ENCODE results near the gene CDCA4. TPM values are rescaled to one million over a fixed set of nuclear protein-coding genes. Genes with fewer than 3 reads are reported as not detected.

The CDCA4 gene
- total and polyA plus RNA-seq, 9 donors = 15.6 to 28.0 (median 22.3) TPM

GRCh38 chr14:104982548-104983230 is 38.2 kb downstream of the CDCA4 start:
- no peak overlapping the region for H3K4me3 ChIP-seq (ENCODE audit: low read length)
- DNase-seq = no peak
- peaks cover 3% of the 10 kb centered on the region for H3K27me3 ChIP-seq (ENCODE audit: control insufficient read depth, insufficient read depth, low read length)
- H3K9me3 ChIP-seq (replicated peaks; ENCODE audit: control insufficient read depth, low read depth, low read length) = no peaks in the 10 kb centered on the region
- no peaks in the 10 kb centered on the region for H3K36me3 ChIP-seq (ENCODE audit: control insufficient read depth, insufficient read depth, low read length)
- 86% methylated on average over 8 of the region's 10 CpGs for WGBS (ENCODE audit: insufficient coverage)
- peak overlapping the region; percentile 65 for H3K27ac ChIP-seq (ENCODE audit: low read length)
- peaks cover 62% of the 10 kb centered on the region for H3K4me1 ChIP-seq (ENCODE audit: control insufficient read depth, insufficient read depth, low read length)

- no peak overlapping the region for H3K4me3 ChIP-seq (ENCODE audit: low read length)
- no peaks in the 10 kb centered on the region for H3K36me3 ChIP-seq (ENCODE audit: control insufficient read depth, insufficient read depth, low read length)
- 56% methylated on average over 13 of the region's 17 CpGs for WGBS (ENCODE audit: insufficient coverage)
- no peaks in the 10 kb centered on the region for H3K9me3 ChIP-seq (replicated peaks; ENCODE audit: control insufficient read depth, low read depth, low read length)
- DNase-seq = peak; percentile 78
- H3K27ac ChIP-seq (ENCODE audit: low read length) = peak overlapping the region; percentile 79
- peaks cover 69% of the 10 kb centered on the region for H3K4me1 ChIP-seq (ENCODE audit: control insufficient read depth, insufficient read depth, low read length)
- peaks cover 11% of the 10 kb centered on the region for H3K27me3 ChIP-seq (ENCODE audit: control insufficient read depth, insufficient read depth, low read length)
These were observed 39.0 kb downstream of the CDCA4 start for GRCh38 chr14:104981699-104982541.

GRCh38 chr14:104980611-104981531 is 40.0 kb downstream of the CDCA4 start:
- no peak for DNase-seq
- no peaks in the 10 kb centered on the region for H3K36me3 ChIP-seq (ENCODE audit: control insufficient read depth, insufficient read depth, low read length)
- H3K4me1 ChIP-seq (ENCODE audit: control insufficient read depth, insufficient read depth, low read length) = peaks cover 73% of the 10 kb centered on the region
- no peaks in the 10 kb centered on the region for H3K9me3 ChIP-seq (replicated peaks; ENCODE audit: control insufficient read depth, low read depth, low read length)
- H3K27me3 ChIP-seq (ENCODE audit: control insufficient read depth, insufficient read depth, low read length) = peaks cover 18% of the 10 kb centered on the region
- peak overlapping the region; percentile 79 for H3K27ac ChIP-seq (ENCODE audit: low read length)
- no peak overlapping the region for H3K4me3 ChIP-seq (ENCODE audit: low read length)
- 90% methylated on average over 17 of the region's 22 CpGs for WGBS (ENCODE audit: insufficient coverage)

- WGBS (ENCODE audit: insufficient coverage) = 63% methylated on average over 11 of the region's 19 CpGs
- Histone ChIP-seq H3K36me3 (ENCODE audit: control insufficient read depth, insufficient read depth, low read length) (no peaks in the 10 kb centered on the region), H3K4me3 (ENCODE audit: low read length) (no peak overlapping the region), H3K9me3 (replicated peaks; ENCODE audit: control insufficient read depth, low read depth, low read length) (no peaks in the 10 kb centered on the region), H3K27ac (ENCODE audit: low read length) (no peak overlapping the region), H3K27me3 (ENCODE audit: control insufficient read depth, insufficient read depth, low read length) (peaks cover 21% of the 10 kb centered on the region), H3K4me1 (ENCODE audit: control insufficient read depth, insufficient read depth, low read length) (peaks cover 76% of the 10 kb centered on the region)
- peak; percentile 30 for DNase-seq
These were observed 40.9 kb downstream of the CDCA4 start for GRCh38 chr14:104979758-104980610.

- H3K9me3 ChIP-seq (replicated peaks; ENCODE audit: control insufficient read depth, low read depth, low read length) = no peaks in the 10 kb centered on the region
- no peak overlapping the region for H3K27ac ChIP-seq (ENCODE audit: low read length)
- H3K36me3 ChIP-seq (ENCODE audit: control insufficient read depth, insufficient read depth, low read length) = no peaks in the 10 kb centered on the region
- 33% methylated on average over 27 of the region's 32 CpGs for WGBS (ENCODE audit: insufficient coverage)
- peak; percentile 27 for DNase-seq
- H3K4me1 ChIP-seq (ENCODE audit: control insufficient read depth, insufficient read depth, low read length) = peaks cover 77% of the 10 kb centered on the region
- H3K4me3 ChIP-seq (ENCODE audit: low read length) = peak overlapping the region; percentile 32
- H3K27me3 ChIP-seq (ENCODE audit: control insufficient read depth, insufficient read depth, low read length) = peaks cover 21% of the 10 kb centered on the region
These were observed 41.9 kb downstream of the CDCA4 start for GRCh38 chr14:104978746-104979691.

- WGBS (ENCODE audit: insufficient coverage) = 3% methylated on average over 110 of the region's 111 CpGs
- H3K27me3 ChIP-seq (ENCODE audit: control insufficient read depth, insufficient read depth, low read length) = peaks cover 21% of the 10 kb centered on the region
- no peaks in the 10 kb centered on the region for H3K9me3 ChIP-seq (replicated peaks; ENCODE audit: control insufficient read depth, low read depth, low read length)
- no peak within 1 kb of the TSS for H3K27ac ChIP-seq (ENCODE audit: low read length)
- peak within 1 kb of the TSS; percentile 44 for H3K4me3 ChIP-seq (ENCODE audit: low read length)
- H3K36me3 ChIP-seq (ENCODE audit: control insufficient read depth, insufficient read depth, low read length) = no peaks in the 10 kb centered on the region
- peak; percentile 84 for DNase-seq
- peaks cover 81% of the 10 kb centered on the region for H3K4me1 ChIP-seq (ENCODE audit: control insufficient read depth, insufficient read depth, low read length)
These were observed 42.9 kb downstream of the CDCA4 start, which contains the start of gene AHNAK2 for GRCh38 chr14:104977681-104978653. Gene AHNAK2 (minus strand): TSS chr14:104978374. CDS start chr14:104978237, 137 bp downstream.

- no peak overlapping the region for H3K27ac ChIP-seq (ENCODE audit: low read length)
- DNase-seq = peak; percentile 21
- peaks cover 21% of the 10 kb centered on the region for H3K27me3 ChIP-seq (ENCODE audit: control insufficient read depth, insufficient read depth, low read length)
- H3K36me3 ChIP-seq (ENCODE audit: control insufficient read depth, insufficient read depth, low read length) = no peaks in the 10 kb centered on the region
- WGBS (ENCODE audit: insufficient coverage) = 69% methylated on average over 11 of the region's 11 CpGs
- no peaks in the 10 kb centered on the region for H3K9me3 ChIP-seq (replicated peaks; ENCODE audit: control insufficient read depth, low read depth, low read length)
- peaks cover 81% of the 10 kb centered on the region for H3K4me1 ChIP-seq (ENCODE audit: control insufficient read depth, insufficient read depth, low read length)
- H3K4me3 ChIP-seq (ENCODE audit: low read length) = peak overlapping the region; percentile 44
These were observed 43.7 kb downstream of the CDCA4 start for GRCh38 chr14:104977008-104977680.
